Ovary (tissue), 9 donors: ENCODE data around the gene CYLD. TPM values are rescaled to one million over a fixed set of nuclear protein-coding genes. Genes with fewer than 3 reads are reported as not detected.

Experiments
- DNase-seq, 5 donors: peaks; one replicate each; pipeline ENCODE4 v3.0.0-alpha.2; 2019 to 2020
- H3K27ac ChIP-seq, 2 donors: fragments of 200-600 bp; one replicate each; pipeline versions ENCODE4 v1.5.1 to v1.8.0; 2019 to 2022
- H3K27me3 ChIP-seq: fragments of 200-600 bp; one replicate; pipeline ENCODE4 v1.8.0; 2022
- H3K36me3 ChIP-seq: fragments of 200-600 bp; sonication (generic); one replicate; pipeline ENCODE4 v1.5.1; 2019
- H3K4me1 ChIP-seq: one replicate; pipeline ENCODE4 v1.8.1; 2013; ENCODE audit warnings: mild to moderate bottlenecking, moderate library complexity; ENCODE audit not compliant: insufficient read depth
- H3K4me3 ChIP-seq: fragments of 200-600 bp; sonication (generic); one replicate; pipeline ENCODE4 v1.5.1; 2017
- H3K9me3 ChIP-seq, 2 donors: fragments of 200-600 bp in 1 of 2; sonication (generic) in 1 of 2; one replicate each; pipeline versions ENCODE4 v1.5.1 to v1.8.1; 2013 to 2019; ENCODE audit warnings: mild to moderate bottlenecking in 1 of 2, moderate library complexity in 1 of 2
- CTCF ChIP-seq, 3 donors: fragments of 450-650 bp in 2 of 3; fragments of 200-600 bp in 1 of 3; IDR thresholded peaks; one replicate each; pipeline versions ENCODE4 v1.5.1 to v1.8.0; 2016 to 2022; ENCODE audit warnings: antibody characterized with exemption in 3 of 3, mild to moderate bottlenecking in 1 of 3
- EP300 ChIP-seq: sonication (generic); formaldehyde crosslinking; IDR thresholded peaks from one replicate; pipeline ENCODE4 v1.6.1; 2017; ENCODE audit warnings: antibody characterized with exemption
- POLR2A ChIP-seq: fragments of 450-650 bp; IDR thresholded peaks from one replicate; pipeline ENCODE4 v1.6.1; 2017; ENCODE audit warnings: antibody characterized with exemption, mild to moderate bottlenecking, moderate library complexity
- WGBS, 3 donors: extraction: QIAGEN DNeasy Blood & Tissue Kit in 1 of 3; methylation state at CpG; one replicate each; pipeline versions ENCODE4 v1.1.5 to v1.1.7; 2013 to 2017; 5-methylcytosine and 5-hydroxymethylcytosine counted together
- intact Hi-C, 4 donors: fragments of 100-400 bp; cut with DNase I; formaldehyde crosslinking; loops; one replicate each; pipeline versions ENCODE4 v1.11.0 to v1.15.1; 2022 to 2023
- polyA plus RNA-seq, 2 donors: library from polyadenylated mRNA; stranded (reverse); fragments of 200-250 nt in 1 of 2; fragments of 350-450 nt in 1 of 2; fragmentation: Illumina TruSeq in 1 of 2; extraction: RNeasy Lipid Tissue Mini Kit (QIAGEN cat#74804) in 1 of 2; gene quantifications; one replicate each; pipeline ENCODE4 v1.2.3, GENCODE V29; 2013 to 2014
- total RNA-seq, 7 donors: library from RNA; depleted of rRNA in 2 of 7; stranded (reverse); fragments of >200 nt in 2 of 7; fragmentation: NEBNext Ultra II Directional in 3 of 7; extraction: Animal tissue kit (Norgen Biotek cat#: 25700) in 3 of 7; gene quantifications; one replicate each; pipeline versions ENCODE4 v1.1.0 to v1.2.4, GENCODE V29; 2016 to 2023
- donor health status: DM: no; HTN: no; CAD: no; lungs with moderate emphysema.
- donor health status: DM: no; HTN: no; CAD: no.
- donor health status: Bipolar disorder and iron deficiency.
- donor health status: DM: yes; HTN: yes; CAD: no.
- donor health status: DM: no; HTN: no; CAD: no.
- donor health status: DM: yes; HTN: yes; CAD: no.

The CYLD gene
- total and polyA plus RNA-seq, 9 donors: 11.2 to 57.6 (median 38.6) TPM

GRCh38 chr16:50812046-50812445, 70.2 kb downstream of the CYLD start:
- DNase-seq: no peak
- intact Hi-C loops: no loop called here
- Histone ChIP-seq H3K36me3 (no peaks in the 10 kb centered on the region), H3K4me3 (no peak overlapping the region), H3K4me1 (no peaks in the 10 kb centered on the region), H3K27ac (no peak overlapping the region), H3K9me3 (no peaks in the 10 kb centered on the region), H3K27me3 (no peaks in the 10 kb centered on the region)
- WGBS, 3 donors: 79 to 83% (median 81%) methylated on average over 7 of the region's 7 CpGs
- TF ChIP-seq EP300: no peak
- TF ChIP-seq POLR2A: no peak
- no peak for TF ChIP-seq CTCF (IDR thresholded peaks at IDR 0.05)

- WGBS, 3 donors: 79 to 85% (median 79%) methylated on average over 9 of the region's 9 CpGs
- TF ChIP-seq EP300 (no peak), POLR2A (no peak), CTCF (IDR thresholded peaks at IDR 0.05) (no peak)
Observed at GRCh38 chr16:50812876-50813466, 71.1 kb downstream of the CYLD start.

GRCh38 chr16:50814052-50814451, 72.2 kb downstream of the CYLD start:
- Histone ChIP-seq H3K27me3 (no peaks in the 10 kb centered on the region), H3K27ac (no peak overlapping the region), H3K36me3 (no peaks in the 10 kb centered on the region), H3K4me3 (no peak overlapping the region), H3K9me3 (no peaks in the 10 kb centered on the region), H3K4me1 (no peaks in the 10 kb centered on the region)
- TF ChIP-seq EP300: no peak
- TF ChIP-seq CTCF (IDR thresholded peaks at IDR 0.05): no peak
- TF ChIP-seq POLR2A: no peak
- 68 to 73% (median 71%) methylated on average over 4 of the region's 4 CpGs for whole genome bisulfite sequencing, 3 donors
- intact Hi-C loops: no loop called here
- no peak for DNase-seq

More at GRCh38 chr16:50812876-50813466, 71.1 kb downstream of the CYLD start:
- Histone ChIP-seq H3K36me3 (no peaks in the 10 kb centered on the region), H3K27me3 (no peaks in the 10 kb centered on the region), H3K9me3 (no peaks in the 10 kb centered on the region), H3K4me1 (no peaks in the 10 kb centered on the region), H3K27ac (no peak overlapping the region), H3K4me3 (no peak overlapping the region)
- DNase-seq: no peak
- intact Hi-C loops: no loop called here

GRCh38 chr16:50814541-50814940, 72.7 kb downstream of the CYLD start:
- WGBS, 3 donors: 81 to 87% (median 82%) methylated on average over 7 of the region's 7 CpGs
- no peak for TF ChIP-seq CTCF (IDR thresholded peaks at IDR 0.05)
- no peak for TF ChIP-seq EP300
- no peak for TF ChIP-seq POLR2A
- Histone ChIP-seq H3K36me3 (no peaks in the 10 kb centered on the region), H3K4me3 (no peak overlapping the region), H3K9me3 (no peaks in the 10 kb centered on the region), H3K27me3 (no peaks in the 10 kb centered on the region), H3K27ac (no peak overlapping the region), H3K4me1 (no peaks in the 10 kb centered on the region)
- intact Hi-C loops: no loop called here
- no peak for DNase-seq
